GM18870 (cell line): ENCODE measurements around the gene EXOSC1.
"Not testable (repeated sequence)": the region's sequence is repeated elsewhere in the genome, so short reads cannot be mapped to it uniquely, and the experiment has no call there.

ENCODE experiments used
- ATAC-seq: cut with Tn5 transposase; IDR thresholded peaks from one replicate; pipeline ENCODE4 v1.9.1; 2021; ENCODE audit warnings: moderate library complexity; ENCODE audit not compliant: unreplicated experiment

Gene EXOSC1

GRCh38 chr10:97459933-97460332 lies 14.1 kb upstream of the EXOSC1 start:
- ATAC-seq: no peak

- no peak for ATAC-seq
These were observed 13.3 kb upstream of the EXOSC1 start for GRCh38 chr10:97459111-97459510.

DNA sequence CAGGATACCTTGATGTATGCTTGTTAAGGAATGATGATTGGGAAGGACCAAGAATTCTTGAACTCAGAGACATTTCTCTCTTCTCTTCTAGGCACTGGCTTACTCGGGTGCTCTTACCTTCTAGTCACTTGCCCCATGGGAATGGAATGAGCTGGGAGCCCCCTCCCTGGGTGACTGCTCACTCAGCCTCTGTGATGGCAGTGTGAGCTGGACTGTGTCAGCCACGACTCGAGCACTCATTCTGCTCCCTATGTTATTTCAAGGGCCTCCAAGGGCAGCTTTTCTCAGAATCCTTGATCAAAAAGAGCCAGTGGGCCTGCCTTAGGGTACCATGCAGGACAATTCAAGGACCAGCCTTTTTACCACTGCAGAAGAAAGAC lies 10.9 kb upstream of the EXOSC1 start:
- no peak for ATAC-seq

DNA sequence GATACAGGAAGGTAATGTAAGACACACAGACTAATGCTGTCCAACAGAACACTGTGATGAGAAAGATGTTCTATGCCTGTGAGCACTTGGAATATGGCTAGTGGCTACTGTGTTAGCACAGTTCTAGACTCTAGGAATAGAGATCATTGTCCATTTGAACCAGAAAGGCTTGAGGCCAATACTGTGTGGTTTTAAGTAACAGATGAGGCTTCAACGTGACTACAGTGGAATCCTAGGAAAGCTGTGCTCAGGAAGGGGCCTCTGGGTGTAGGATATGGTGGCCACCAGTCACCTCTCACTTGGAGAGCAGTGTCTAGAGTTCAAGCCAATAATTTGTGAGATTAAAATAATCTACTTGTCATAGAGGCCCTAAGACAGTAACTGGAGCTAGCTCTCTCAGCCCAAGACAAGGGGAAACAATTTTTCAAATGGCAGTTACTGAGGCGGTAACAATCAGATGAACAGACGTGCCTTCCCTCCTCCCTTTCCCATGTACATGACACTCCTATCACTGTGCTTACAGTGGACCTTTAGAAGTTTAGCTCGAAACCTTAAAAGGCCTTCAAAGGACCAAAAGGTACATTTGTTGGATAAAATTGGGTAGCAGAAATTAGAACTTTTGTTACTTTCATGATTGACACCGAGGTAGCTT lies 10.4 kb upstream of the EXOSC1 start:
- ATAC-seq: no peak

DNA sequence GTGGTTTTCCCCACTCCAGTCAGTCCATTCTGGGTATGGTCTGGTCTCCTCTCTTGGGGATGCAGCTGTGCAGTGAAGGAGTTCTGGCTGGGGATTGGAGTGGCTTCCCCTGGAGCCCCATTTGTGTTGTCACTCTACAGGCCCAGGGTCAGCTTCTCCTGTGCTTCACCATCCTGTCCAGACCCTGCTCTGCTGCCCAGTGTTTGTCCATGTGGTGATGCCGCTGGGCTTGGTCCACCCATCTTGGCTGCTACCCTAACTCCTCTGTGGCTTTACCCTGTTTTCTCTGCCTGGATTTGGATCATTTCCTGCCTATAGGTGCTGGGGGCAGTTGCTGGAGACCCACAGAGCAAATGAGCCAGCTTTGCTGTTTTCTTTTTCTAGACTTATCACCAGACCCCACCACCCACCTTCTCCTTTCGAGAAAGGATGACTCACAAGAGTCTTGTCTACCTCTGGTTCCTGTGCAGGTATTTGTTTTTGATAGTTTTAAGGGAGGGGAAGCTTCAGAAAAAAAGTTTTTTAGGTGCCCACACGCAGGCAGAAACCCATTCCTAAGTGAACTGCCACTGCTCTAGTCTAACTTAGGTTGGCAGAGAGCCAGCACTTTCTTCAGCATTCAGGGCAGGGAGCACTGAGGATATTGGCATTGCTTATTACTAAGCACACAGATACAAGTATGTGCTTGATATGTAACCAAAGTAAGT lies 8.7 kb upstream of the EXOSC1 start:
- ATAC-seq: no peak

DNA sequence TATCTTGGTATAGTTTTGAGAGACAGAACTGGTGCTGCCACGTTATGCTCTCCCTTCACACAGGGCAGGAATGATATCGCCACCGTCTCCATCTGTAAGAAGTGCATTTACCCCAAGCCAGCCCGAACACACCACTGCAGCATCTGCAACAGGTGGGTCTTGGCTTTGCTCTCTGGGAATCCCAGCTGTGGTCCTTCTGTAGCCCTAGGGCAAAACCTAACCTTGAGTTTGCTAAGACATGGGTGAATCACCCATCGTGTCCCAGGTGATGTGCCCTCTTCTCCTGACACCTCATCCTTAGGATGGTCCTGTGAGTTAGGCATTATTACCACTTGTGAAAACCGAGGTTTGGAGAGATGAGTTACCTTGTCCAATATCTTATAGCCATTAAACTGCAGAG lies 6.5 kb upstream of the EXOSC1 start:
- ATAC-seq: no peak

DNA sequence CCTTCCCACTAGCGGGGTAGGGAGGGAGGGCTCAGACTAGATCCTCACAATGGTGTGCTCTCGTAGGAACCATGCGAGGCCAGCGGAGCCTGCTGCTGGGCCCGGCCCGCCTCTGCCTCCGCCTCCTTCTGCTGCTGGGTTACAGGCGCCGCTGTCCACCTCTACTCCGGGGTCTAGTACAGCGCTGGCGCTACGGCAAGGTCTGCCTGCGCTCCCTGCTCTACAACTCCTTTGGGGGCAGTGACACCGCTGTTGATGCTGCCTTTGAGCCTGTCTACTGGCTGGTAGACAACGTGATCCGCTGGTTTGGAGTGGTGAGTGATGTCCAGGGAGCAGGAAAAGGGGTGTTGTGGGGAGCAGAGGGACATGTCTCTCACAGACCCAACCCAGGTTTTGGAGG lies 5.8 kb upstream of the EXOSC1 start:
- no peak for ATAC-seq

DNA sequence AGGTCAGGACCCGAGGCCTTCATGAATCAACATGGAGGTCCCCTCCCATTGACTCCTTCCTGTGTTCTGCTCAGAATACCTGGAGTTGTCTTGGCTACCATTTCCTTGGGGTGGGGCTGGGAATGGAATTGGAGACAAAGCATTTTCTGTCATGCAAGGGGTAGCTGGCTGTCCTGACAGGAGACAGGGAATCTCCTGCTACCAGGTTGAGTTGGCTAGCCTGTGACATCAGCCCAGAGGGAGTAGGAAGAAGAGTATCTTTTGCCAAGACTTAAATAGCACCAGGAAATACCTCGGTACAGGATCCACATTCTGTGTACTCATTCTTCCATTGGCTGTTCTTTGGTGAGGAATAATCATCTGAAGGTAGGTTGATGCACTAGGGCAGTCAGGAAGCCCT lies 5.0 kb upstream of the EXOSC1 start:
- no peak for ATAC-seq

DNA sequence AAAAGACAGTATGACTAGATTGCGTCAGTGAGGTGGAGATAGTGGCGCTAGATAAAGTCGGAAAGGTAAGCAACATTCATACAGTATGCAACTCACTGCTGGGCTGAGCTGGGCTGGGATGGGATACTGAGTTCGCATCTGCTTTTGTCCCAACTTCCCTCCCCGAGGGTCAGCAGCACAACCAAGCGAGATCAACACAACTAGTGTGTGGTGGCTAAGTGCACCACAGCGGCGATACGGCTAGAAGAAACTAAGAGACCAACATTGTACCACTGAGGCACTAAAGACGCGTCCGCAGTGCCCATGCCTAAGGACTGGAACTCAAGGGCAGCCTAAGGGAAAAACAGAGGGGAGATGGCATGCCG lies 467 bp downstream of the EXOSC1 start:
- no peak for ATAC-seq

GRCh38 chr10:97444212-97444611 lies 1.6 kb downstream of the EXOSC1 start:
- ATAC-seq: no peak

DNA sequence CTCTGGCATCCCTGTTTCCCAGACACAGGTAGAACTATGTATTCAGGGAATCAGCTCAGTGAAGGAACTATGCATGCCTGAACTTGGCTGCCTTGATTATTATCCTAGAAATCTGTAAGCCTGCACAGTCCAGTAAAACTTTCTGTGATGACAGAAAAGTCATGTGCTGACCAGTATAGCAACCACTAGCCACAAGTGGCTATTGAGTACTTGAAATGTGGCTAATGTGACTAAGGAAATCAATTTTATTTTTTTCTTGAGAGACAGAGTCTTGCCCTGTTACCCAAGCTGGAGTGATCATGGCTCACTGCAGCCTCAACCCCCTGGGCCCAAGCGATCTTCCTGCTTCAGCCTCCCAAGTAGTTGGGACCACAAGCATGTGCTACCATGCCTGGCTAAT lies 3.5 kb downstream of the EXOSC1 start:
- ATAC-seq: no peak

DNA sequence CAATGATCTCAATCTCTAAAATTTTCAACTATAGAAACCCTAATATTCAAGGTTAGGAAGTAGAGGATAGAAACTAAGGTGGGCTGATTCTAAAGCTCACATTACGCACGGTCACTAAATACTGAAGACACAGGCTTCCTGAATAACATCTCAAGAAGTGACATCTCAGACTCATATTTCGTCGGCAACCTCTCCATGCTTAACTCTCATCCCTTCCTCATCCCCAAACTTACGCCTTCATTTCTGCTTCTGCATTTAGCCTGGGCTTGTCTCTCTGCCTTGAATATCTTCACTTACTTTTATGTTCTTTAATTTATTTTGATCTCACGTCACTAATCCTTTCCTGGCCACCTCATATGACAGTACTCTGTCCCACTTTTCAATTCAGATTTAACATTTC lies 10.6 kb downstream of the EXOSC1 start:
- no peak for ATAC-seq

DNA sequence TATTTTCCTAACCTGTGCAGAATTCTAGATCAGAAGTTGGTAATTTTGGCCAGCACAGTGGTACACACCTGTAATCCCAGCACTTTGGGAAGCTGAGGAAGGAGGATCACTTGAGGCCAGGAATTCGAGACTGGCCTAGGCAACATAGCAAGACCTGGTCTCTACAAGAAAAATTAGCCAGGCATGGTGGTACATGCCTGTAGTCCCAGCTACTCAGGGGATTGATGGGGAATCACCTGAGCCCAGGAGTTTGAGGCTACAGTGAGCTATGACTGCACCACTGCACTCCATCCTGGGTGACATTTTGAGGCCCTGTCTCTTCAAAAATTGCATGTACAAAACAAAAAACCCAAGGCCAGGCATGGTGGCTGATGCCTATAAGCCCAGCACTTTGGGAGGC lies 11.2 kb downstream of the EXOSC1 start:
- ATAC-seq: no peak

- no peak for ATAC-seq
These were observed 11.8 kb downstream of the EXOSC1 start for GRCh38 chr10:97434055-97434454.

DNA sequence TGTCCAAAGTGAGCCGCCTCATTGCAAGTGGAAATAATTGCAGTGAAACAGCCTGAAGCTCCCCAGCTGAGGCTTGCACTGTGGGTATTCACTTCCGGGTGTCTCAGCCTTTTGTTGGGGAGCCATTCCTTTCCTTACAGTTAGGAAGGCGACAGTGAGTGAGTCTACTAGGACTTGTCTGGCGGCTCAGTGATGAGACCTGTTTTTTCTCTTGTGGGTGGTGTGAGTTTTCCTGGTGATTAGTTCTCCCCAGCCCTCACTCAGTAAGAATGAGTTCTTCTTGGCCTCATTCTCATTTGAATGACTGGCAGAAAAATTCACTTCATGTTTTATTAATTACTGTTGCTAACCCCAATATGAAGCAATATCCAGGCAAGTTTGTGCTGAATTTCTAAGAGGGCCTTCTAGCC lies 17.2 kb downstream of the EXOSC1 start:
- no peak for ATAC-seq

DNA sequence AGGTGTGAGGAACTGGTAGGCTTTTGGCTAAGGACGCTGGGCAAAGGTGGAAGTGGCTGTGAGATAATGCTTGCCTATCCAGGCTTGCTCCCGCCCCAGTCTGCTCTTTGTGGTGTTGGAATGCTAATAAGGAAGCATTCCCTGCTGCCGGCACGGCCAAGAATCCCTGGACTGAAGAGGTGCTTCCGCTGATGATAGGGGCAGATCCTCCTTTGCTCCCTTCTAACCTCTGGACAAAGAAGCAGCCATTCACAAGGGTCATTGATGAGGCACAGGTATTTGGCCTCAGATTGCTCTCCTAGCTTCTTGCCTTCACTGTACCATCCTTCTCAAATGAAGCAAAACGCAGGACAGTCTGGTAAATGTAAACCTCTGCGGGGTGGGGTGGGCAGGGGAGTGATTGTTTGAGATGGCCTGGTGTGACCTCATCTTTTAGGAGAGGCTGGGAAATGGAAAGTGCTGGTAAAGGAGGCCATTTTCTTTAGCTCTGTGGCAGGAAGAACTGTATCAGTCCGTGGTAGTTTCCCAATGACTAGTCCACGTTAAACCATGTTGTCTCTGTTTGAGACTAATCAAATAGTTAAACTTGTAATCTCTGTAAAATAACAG lies 18.1 kb downstream of the EXOSC1 start:
- ATAC-seq: no peak

DNA sequence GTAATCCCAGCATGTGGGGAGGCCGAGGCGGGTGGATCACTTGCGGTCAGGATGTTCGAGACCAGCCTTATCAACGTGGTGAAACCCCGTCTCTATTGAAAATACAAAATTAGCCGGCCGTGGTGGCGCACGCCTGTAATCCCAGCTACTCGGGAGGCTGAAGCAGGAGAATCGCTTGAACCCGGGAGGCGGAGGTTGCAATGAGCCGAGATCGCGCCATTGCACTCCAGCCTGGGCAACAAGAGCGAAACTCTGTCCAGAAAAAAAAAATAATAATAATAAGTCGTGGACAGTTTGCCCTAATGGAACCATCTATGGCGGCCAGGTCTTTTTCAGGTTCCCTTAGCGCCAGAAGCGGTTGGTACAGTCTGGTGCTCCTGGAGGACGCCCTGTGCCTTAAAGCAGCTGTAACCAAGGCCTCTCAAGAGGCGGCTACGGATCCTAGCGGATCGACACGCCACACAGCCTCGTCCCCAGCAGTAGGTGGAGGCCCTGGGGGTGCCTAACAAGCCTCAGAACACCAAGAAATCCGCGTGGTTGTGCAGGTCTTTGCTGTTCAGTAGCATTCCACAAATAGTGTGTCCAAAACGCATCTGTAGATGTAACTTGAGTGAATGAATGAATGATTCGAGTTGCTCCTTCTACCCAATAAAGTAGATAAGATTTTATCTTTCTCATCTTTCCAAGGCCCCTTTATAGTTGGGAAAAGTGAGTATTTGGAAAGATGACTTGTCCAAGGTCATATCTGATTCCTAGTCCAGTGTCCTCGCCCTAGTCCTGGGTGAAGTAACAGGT lies 18.8 kb downstream of the EXOSC1 start:
- no peak for ATAC-seq

DNA sequence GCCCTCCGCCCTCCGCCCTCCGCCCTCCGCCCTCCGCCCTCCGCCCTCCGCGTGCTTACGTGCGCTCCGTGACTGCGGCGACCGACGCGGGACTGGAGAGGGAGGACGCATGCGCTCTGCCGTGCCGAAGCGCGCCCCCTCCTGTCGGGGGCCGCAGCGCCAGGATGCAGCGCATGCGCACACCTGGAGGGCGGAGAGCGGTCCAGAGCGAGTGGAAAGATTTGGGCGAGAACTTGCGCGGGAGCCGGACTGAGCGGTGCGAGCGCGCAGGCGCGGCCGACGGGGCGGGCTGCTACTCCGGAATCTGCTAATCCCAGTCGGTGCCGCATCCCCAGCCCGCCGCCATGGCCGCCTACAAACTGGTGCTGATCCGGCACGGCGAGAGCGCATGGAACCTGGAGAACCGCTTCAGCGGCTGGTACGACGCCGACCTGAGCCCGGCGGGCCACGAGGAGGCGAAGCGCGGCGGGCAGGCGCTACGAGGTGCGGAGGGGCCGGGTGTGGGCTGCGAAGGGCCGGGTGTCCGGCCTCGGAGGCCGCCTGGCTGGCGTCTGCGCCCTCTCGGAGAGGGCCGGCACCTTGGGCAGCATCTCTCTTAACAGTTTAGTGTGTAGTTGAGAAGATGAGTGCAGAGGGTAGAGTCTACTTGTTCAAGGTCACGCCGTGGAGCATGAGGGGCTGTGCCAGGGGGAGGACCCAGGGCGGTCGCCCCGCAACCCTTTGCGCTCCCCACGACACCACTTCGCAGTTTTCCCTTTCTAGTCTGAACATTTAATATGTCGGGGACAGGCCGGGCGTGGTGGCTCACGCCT lies 19.6 kb downstream of the EXOSC1 start, which contains the start of gene PGAM1:
TSS of gene PGAM1 (plus strand) at position 228 of the 812 bp plus-strand sequence. CDS start at position 345, 117 bp downstream.
- peak; percentile 70 for ATAC-seq

GRCh38 chr10:97423757-97424098 lies 22.1 kb downstream of the EXOSC1 start:
- ATAC-seq: not testable (repeated sequence)

DNA sequence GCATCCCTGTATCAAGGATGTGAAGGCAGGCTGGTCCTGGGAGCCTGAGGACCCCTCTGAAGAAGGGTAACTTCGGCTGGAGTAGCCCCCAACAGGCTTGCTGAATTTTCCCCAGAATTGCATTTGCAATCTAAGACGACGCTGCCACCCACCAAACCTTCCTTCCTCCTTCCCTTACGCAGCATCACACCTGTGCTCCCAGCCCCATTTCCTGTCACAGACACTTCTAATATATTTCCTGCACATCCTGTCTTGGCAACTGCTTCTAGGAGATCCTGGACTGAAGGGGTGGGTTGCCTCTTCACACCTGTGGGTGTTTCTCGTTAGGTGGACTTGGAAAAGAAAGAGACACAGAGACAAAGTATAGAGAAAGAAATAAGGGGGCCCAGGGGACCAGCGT lies 29.2 kb downstream of the EXOSC1 start:
- ATAC-seq: no peak

GRCh38 chr10:97412891-97413304 lies 32.9 kb downstream of the EXOSC1 start:
- ATAC-seq: no peak
